Adipose tissue (tissue), 3 donors: ENCODE data around the gene SELENOO. TPM values are rescaled to one million over a fixed set of nuclear protein-coding genes. Genes with fewer than 3 reads are reported as not detected.
A peak's percentile ranks its signal among the peaks of the same experiment; 100 is the strongest.
"Not testable (repeated sequence)": the region's sequence is repeated elsewhere in the genome, so short reads cannot be mapped to it uniquely, and the experiment has no call there.

Experiments
- H3K27ac ChIP-seq: one replicate; pipeline ENCODE4 v1.5.1; 2013; ENCODE audit warnings: low read depth, low read length
- WGBS, 3 donors: extraction: QIAGEN DNeasy Blood & Tissue Kit; methylation state at CpG; one replicate each; pipeline ENCODE4 v1.1.7; 2013; 5-methylcytosine and 5-hydroxymethylcytosine counted together
- polyA plus RNA-seq, 3 donors: library from polyadenylated mRNA; stranded (reverse); fragments of 200-250 nt; gene quantifications; one replicate each; pipeline ENCODE4 v1.2.3, GENCODE V29; 2013
- donor health status: healthy with polysubstance abuse.
- donor health status: Bipolar disorder and iron deficiency.
- donor health status: healthy.

The SELENOO gene
- polyA plus RNA-seq, 3 donors = 21.3 to 22.3 (median 21.4) TPM

GRCh38 chr22:50194037-50194805 is 6.6 kb upstream of the SELENOO start:
- 71 to 94% (median 94%) methylated on average over 40 to 44 of the region's 44 CpGs for WGBS, 3 donors

GRCh38 chr22:50196256-50196655 is 4.6 kb upstream of the SELENOO start:
- H3K27ac ChIP-seq = no peak overlapping the region
- WGBS, 3 donors = 85 to 93% (median 88%) methylated on average over 18 of the region's 18 CpGs

More at GRCh38 chr22:50194037-50194805, 6.6 kb upstream of the SELENOO start:
- no peak overlapping the region for H3K27ac ChIP-seq

GRCh38 chr22:50197000-50197800 is 3.6 kb upstream of the SELENOO start:
- no peak overlapping the region for H3K27ac ChIP-seq
- 87 to 89% (median 89%) methylated on average over 23 of the region's 23 CpGs for WGBS, 3 donors

GRCh38 chr22:50197856-50198623 is 2.8 kb upstream of the SELENOO start:
- no peak overlapping the region for H3K27ac ChIP-seq
- WGBS, 3 donors = 94 to 95% (median 94%) methylated on average over 52 to 61 of the region's 61 CpGs

- H3K27ac ChIP-seq = no peak overlapping the region
- 91 to 94% (median 93%) methylated on average over 10 to 16 of the region's 16 CpGs for WGBS, 3 donors
These were observed 2.2 kb upstream of the SELENOO start for GRCh38 chr22:50198624-50199017.

- H3K27ac ChIP-seq = no peak overlapping the region
- 74 to 86% (median 83%) methylated on average over 17 to 18 of the region's 18 CpGs for WGBS, 3 donors
These were observed 1.5 kb upstream of the SELENOO start for GRCh38 chr22:50199251-50199721.

GRCh38 chr22:50199829-50200460 is 866 bp upstream of the SELENOO start:
- WGBS, 3 donors = 9 to 19% (median 12%) methylated on average over 29 to 34 of the region's 34 CpGs
- peak overlapping the region; percentile 26 for H3K27ac ChIP-seq

- no peak overlapping the region for H3K27ac ChIP-seq
- WGBS, 3 donors = 1 to 4% (median 2%) methylated on average over 69 to 115 of the region's 115 CpGs
These were observed 649 bp downstream of the SELENOO start for GRCh38 chr22:50201191-50202129.

- WGBS, 3 donors = 42 to 79% (median 71%) methylated on average over 13 of the region's 13 CpGs
- H3K27ac ChIP-seq = no peak overlapping the region
These were observed 1.4 kb downstream of the SELENOO start for GRCh38 chr22:50202130-50202666.

GRCh38 chr22:50203288-50203687 is 2.5 kb downstream of the SELENOO start:
- no peak overlapping the region for H3K27ac ChIP-seq
- WGBS, 3 donors = 95 to 100% (median 95%) methylated on average over 1 of the region's 1 CpG

GRCh38 chr22:50204571-50204970 is 3.8 kb downstream of the SELENOO start:
- WGBS, 3 donors = 78 to 91% (median 82%) methylated on average over 7 of the region's 7 CpGs
- H3K27ac ChIP-seq = no peak overlapping the region

GRCh38 chr22:50204998-50205397 is 4.2 kb downstream of the SELENOO start:
- not testable (repeated sequence) for H3K27ac ChIP-seq
- WGBS, 3 donors = 76 to 85% (median 77%) methylated on average over 9 of the region's 9 CpGs

GRCh38 chr22:50205781-50206569 is 5.2 kb downstream of the SELENOO start:
- H3K27ac ChIP-seq = no peak overlapping the region
- 91% methylated on average over 45 of the region's 45 CpGs for WGBS, 3 donors

GRCh38 chr22:50206599-50206998 is 5.8 kb downstream of the SELENOO start:
- WGBS, 3 donors = 41 to 48% (median 45%) methylated on average over 10 of the region's 10 CpGs
- H3K27ac ChIP-seq = no peak overlapping the region

GRCh38 chr22:50207383-50208140 is 6.8 kb downstream of the SELENOO start:
- no peak overlapping the region for H3K27ac ChIP-seq
- 62 to 69% (median 63%) methylated on average over 23 of the region's 23 CpGs for WGBS, 3 donors
